Osteocyte (in vitro differentiated cells): ENCODE results near the gene BLID. TPM values are rescaled to one million over a fixed set of nuclear protein-coding genes. Genes with fewer than 3 reads are reported as not detected.

Experiments
- DNase-seq: peaks from one replicate; pipeline ENCODE4 v3.0.0; 2021; ENCODE audit warnings: mixed read lengths; ENCODE audit not compliant: unreplicated experiment; ENCODE audit errors: extremely low spot score
- H3K27ac Mint-ChIP-seq: one replicate; pipeline ENCODE4 v1.8.0; 2021; ENCODE audit warnings: mild to moderate bottlenecking, mixed read lengths; ENCODE audit not compliant: unreplicated experiment
- H3K27me3 Mint-ChIP-seq: one replicate; pipeline ENCODE4 v1.8.0; 2021; ENCODE audit warnings: mixed read lengths; ENCODE audit not compliant: unreplicated experiment
- H3K36me3 Mint-ChIP-seq: one replicate; pipeline ENCODE4 v1.8.0; 2021; ENCODE audit warnings: mixed read lengths; ENCODE audit not compliant: unreplicated experiment
- H3K4me1 Mint-ChIP-seq: one replicate; pipeline ENCODE4 v1.8.0; 2021; ENCODE audit warnings: mixed read lengths; ENCODE audit not compliant: unreplicated experiment
- H3K4me3 Mint-ChIP-seq: one replicate; pipeline ENCODE4 v1.8.0; 2021; ENCODE audit warnings: mild to moderate bottlenecking, moderate library complexity, mixed read lengths; ENCODE audit not compliant: unreplicated experiment
- H3K9me3 Mint-ChIP-seq: one replicate; pipeline ENCODE4 v1.8.0; 2021; ENCODE audit warnings: mixed read lengths; ENCODE audit not compliant: unreplicated experiment
- CTCF ChIP-seq: fragments of 200-600 bp; sonication (generic); IDR thresholded peaks from 2 replicates; pipeline ENCODE4 v1.5.0; 2021; ENCODE audit warnings: antibody characterized with exemption, mild to moderate bottlenecking, moderate library complexity
- long read RNA-seq: library from polyadenylated mRNA; unstranded; transcript quantifications from one replicate; pipeline ENCODE4 v2.0.0, GENCODE V29; 2021
- total RNA-seq: library from RNA; stranded (reverse); gene quantifications from 2 replicates; pipeline ENCODE4 v1.2.1, GENCODE V29; 2021

Gene BLID, protein sequence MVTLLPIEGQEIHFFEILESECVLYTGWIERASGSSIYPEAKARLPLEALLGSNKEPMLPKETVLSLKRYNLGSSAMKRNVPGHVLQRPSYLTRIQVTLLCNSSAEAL
- 1.0 and 1.4 TPM in 2 replicates for total RNA-seq
- long read RNA-seq: 0 reads

DNA sequence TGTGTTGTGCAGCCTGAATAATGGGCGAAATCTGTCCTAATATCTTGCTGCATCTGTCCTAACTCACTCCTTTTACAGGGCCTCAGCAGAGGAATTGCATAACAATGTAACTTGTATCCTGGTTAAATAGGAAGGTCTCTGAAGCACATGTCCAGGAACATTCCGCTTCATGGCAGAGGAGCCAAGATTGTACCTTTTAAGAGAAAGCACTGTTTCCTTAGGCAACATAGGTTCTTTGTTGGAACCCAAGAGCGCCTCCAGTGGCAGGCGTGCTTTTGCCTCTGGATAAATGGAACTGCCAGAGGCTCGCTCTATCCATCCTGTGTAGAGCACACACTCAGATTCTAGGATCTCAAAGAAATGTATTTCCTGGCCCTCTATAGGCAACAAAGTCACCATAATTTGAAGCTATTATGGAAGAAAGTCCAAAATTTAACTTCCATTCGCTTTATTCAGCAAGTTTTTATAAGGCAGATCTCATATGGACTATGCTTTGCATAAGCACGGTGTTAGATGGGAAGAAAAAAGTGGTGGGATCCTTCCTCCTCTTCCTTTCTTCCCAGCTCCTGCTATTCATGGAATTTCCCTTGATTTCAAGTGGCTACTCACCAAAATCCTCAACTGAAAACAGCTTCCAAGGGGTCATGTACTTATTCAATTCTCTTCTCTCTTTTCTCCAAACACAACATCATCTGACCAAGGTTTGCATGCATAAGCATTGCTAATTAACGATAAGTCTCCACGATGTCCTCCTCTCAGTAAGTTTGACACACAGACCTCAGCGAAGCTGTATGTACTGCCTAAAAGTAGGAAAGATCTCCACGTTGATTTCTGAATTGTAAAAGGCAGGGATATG is at the start of gene BLID:
Gene BLID, minus strand, starts transcription at position 692 of the 856 bp plus-strand sequence. Its CDS starts 293 bp downstream, at position 399.
- H3K4me1 Mint-ChIP-seq: peaks cover 43% of the 10 kb centered on the region
- no peaks in the 10 kb centered on the region for H3K27me3 Mint-ChIP-seq
- no peak for DNase-seq
- peaks cover 5% of the 10 kb centered on the region for H3K36me3 Mint-ChIP-seq
- H3K27ac Mint-ChIP-seq: peak within 1 kb of the TSS; percentile 15
- H3K4me3 Mint-ChIP-seq: no peak within 1 kb of the TSS
- peaks cover 3% of the 10 kb centered on the region for H3K9me3 Mint-ChIP-seq
- TF ChIP-seq CTCF: peak; percentile 57

DNA sequence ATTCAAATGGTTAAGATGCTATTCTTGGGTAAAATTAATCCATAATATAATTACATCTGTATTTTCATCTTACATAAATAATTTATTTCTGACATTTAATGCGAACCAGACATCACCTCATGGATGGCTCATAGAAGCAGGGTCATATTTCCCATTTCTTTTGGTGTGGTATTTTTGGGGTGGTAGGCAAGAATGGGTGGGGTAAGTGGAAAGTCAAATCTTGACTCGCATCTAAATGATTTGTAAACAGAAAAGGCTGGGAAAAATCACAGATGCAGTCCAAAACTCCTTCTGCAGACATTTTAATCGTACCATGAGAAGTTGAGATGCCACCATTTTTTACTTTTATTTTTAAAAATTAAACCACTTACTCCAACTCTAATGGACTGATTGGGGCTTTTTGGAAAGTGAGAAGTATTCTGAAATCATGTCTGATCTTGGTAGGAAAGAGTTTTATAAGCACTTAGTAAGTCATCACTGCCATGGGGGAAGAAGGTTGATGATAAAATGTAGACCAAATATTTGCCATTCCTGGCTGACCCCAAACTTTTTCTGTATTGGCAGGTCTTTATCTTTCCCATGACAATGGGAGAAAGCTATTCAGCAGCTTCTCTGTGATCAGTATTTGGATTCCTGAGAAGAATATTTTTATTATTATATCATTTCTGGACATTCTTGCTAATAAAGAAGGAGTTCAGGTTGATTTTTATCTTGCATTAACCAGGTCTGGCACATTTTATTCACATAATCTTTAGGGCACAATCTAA is 47.2 kb upstream of the BLID start:
- no peak for TF ChIP-seq CTCF
- no peaks in the 10 kb centered on the region for H3K36me3 Mint-ChIP-seq
- H3K4me1 Mint-ChIP-seq: peaks cover 82% of the 10 kb centered on the region
- DNase-seq: no peak
- peak overlapping the region; percentile 1 for H3K27ac Mint-ChIP-seq
- H3K27me3 Mint-ChIP-seq: no peaks in the 10 kb centered on the region
- no peak overlapping the region for H3K4me3 Mint-ChIP-seq
- H3K9me3 Mint-ChIP-seq: no peaks in the 10 kb centered on the region

- Mint-ChIP-seq H3K27me3 (no peaks in the 10 kb centered on the region), H3K9me3 (no peaks in the 10 kb centered on the region), H3K36me3 (no peaks in the 10 kb centered on the region), H3K4me3 (no peak overlapping the region), H3K4me1 (peaks cover 84% of the 10 kb centered on the region), H3K27ac (peak overlapping the region; percentile 40)
- TF ChIP-seq CTCF: no peak
- DNase-seq: no peak
Measured at GRCh38 chr11:122162095-122162494, 46.1 kb upstream of the BLID start.

- peak overlapping the region; percentile 37 for H3K27ac Mint-ChIP-seq
- no peaks in the 10 kb centered on the region for H3K36me3 Mint-ChIP-seq
- DNase-seq: no peak
- no peaks in the 10 kb centered on the region for H3K27me3 Mint-ChIP-seq
- TF ChIP-seq CTCF: no peak
- H3K4me1 Mint-ChIP-seq: peaks cover 89% of the 10 kb centered on the region
- H3K4me3 Mint-ChIP-seq: no peak overlapping the region
- no peaks in the 10 kb centered on the region for H3K9me3 Mint-ChIP-seq
Measured at GRCh38 chr11:122160841-122161590, 45.0 kb upstream of the BLID start.
